Fibroblast of pulmonary artery (primary cell): ENCODE measurements around the gene SEC24C.

Experiments used
- DNase-seq: peaks from one replicate; pipeline ENCODE4 v3.0.0-alpha.2; 2010; ENCODE audit warnings: low read depth
- H3K4me3 ChIP-seq: replicated peaks from 2 replicates; pipeline ENCODE4 v1.5.1; 2011; ENCODE audit warnings: low read depth, mild to moderate bottlenecking, control low read depth, low read length, moderate library complexity
- CTCF ChIP-seq: IDR thresholded peaks from 2 replicates; pipeline ENCODE4 v1.5.1; 2011; ENCODE audit warnings: mild to moderate bottlenecking, control low read depth, low read length, inconsistent platforms; ENCODE audit errors: missing control alignments

SEC24C gene

GRCh38 chr10:73746721-73747120 lies 2.5 kb downstream of the SEC24C start:
- no peak for DNase-seq
- no peak overlapping the region for H3K4me3 ChIP-seq

GRCh38 chr10:73750819-73751218 lies 6.6 kb downstream of the SEC24C start:
- no peak for TF ChIP-seq CTCF
- no peak for DNase-seq
- H3K4me3 ChIP-seq = no peak overlapping the region

More at GRCh38 chr10:73746721-73747120, 2.5 kb downstream of the SEC24C start:
- TF ChIP-seq CTCF = no peak

GRCh38 chr10:73756183-73756582 lies 12.0 kb downstream of the SEC24C start:
- H3K4me3 ChIP-seq = no peak overlapping the region
- DNase-seq = no peak
- TF ChIP-seq CTCF = no peak

GRCh38 chr10:73758704-73759511 lies 14.7 kb downstream of the SEC24C start:
- no peak for TF ChIP-seq CTCF
- H3K4me3 ChIP-seq = no peak overlapping the region
- no peak for DNase-seq

GRCh38 chr10:73759512-73760115 lies 15.4 kb downstream of the SEC24C start:
- TF ChIP-seq CTCF = no peak
- H3K4me3 ChIP-seq = no peak overlapping the region
- no peak for DNase-seq

- H3K4me3 ChIP-seq = no peak overlapping the region
- no peak for TF ChIP-seq CTCF
- no peak for DNase-seq
These were observed 17.6 kb downstream of the SEC24C start for GRCh38 chr10:73761781-73762180.

- TF ChIP-seq CTCF = no peak
- peak; percentile 19 for DNase-seq
- no peak overlapping the region for H3K4me3 ChIP-seq
These were observed 18.7 kb downstream of the SEC24C start for GRCh38 chr10:73762915-73763314.
